Transverse colon (tissue), 4 donors: Measurements from ENCODE around the gene WNT4. TPM values are rescaled to one million over a fixed set of nuclear protein-coding genes. Genes with fewer than 3 reads are reported as not detected.

Source experiments
- DNase-seq: peaks from one replicate; pipeline ENCODE4 v3.0.0-alpha.2; 2019
- H3K27ac ChIP-seq, 4 donors: fragments of 200-600 bp; sonication (generic); 2 replicates each; pipeline ENCODE4 v1.5.1; 2016 to 2018; ENCODE audit warnings: inconsistent platforms in 4 of 4
- H3K27me3 ChIP-seq: fragments of 200-600 bp; sonication (generic); 2 replicates; pipeline ENCODE4 v1.5.1; 2017; ENCODE audit warnings: inconsistent platforms
- H3K36me3 ChIP-seq, 4 donors: fragments of 200-600 bp; sonication (generic); 2 replicates each; pipeline ENCODE4 v1.5.1; 2017 to 2019; ENCODE audit warnings: inconsistent platforms in 4 of 4
- H3K4me1 ChIP-seq, 4 donors: fragments of 200-600 bp; sonication (generic); 2 replicates each; pipeline ENCODE4 v1.5.1; 2017 to 2020; ENCODE audit warnings: inconsistent platforms in 4 of 4
- H3K4me3 ChIP-seq, 4 donors: fragments of 200-600 bp; sonication (generic); 1 replicate in 1 of 4; 2 replicates in 3 of 4; pipeline versions ENCODE4 v1.5.1 to v1.6.1; 2017 to 2019; ENCODE audit warnings: inconsistent platforms in 4 of 4
- H3K9me3 ChIP-seq, 2 donors: fragments of 200-600 bp; sonication (generic); 2 replicates each; pipeline ENCODE4 v1.5.1; 2017 to 2019; ENCODE audit warnings: inconsistent platforms in 2 of 2
- EP300 ChIP-seq: sonication (generic); formaldehyde crosslinking; IDR thresholded peaks from one replicate; pipeline ENCODE4 v1.6.1; 2017; ENCODE audit warnings: antibody characterized with exemption, low read depth
- POLR2A ChIP-seq: fragments of 450-650 bp; IDR thresholded peaks from one replicate; pipeline ENCODE4 v1.6.1; 2016; ENCODE audit warnings: antibody characterized with exemption, mild to moderate bottlenecking, moderate library complexity
- POLR2AphosphoS5 ChIP-seq, 3 donors: sonication (generic); formaldehyde crosslinking; IDR thresholded peaks; one replicate each; pipeline ENCODE4 v1.6.1; 2016; ENCODE audit warnings: antibody characterized with exemption in 3 of 3
- WGBS, 2 donors: methylation state at CpG; one replicate each; pipeline ENCODE4 v1.1.5; 2018; ENCODE audit warnings: low coverage in 1 of 2; 5-methylcytosine and 5-hydroxymethylcytosine counted together
- in situ Hi-C, 4 donors: fragments of 200-750 bp; cut with MboI; loops; one replicate each; pipeline versions ENCODE4 v1.15.0 to v1.15.1; 2017; ENCODE audit warnings: low sequenced_read_pairs in 3 of 4, low pct_ligation_motif_present in 1 of 4, low pct_unique_long_range_greater_than_20kb in 1 of 4
- intact Hi-C: fragments of 100-400 bp; cut with DNase I; formaldehyde crosslinking; loops from one replicate; pipeline ENCODE4 v1.15.1; 2023; ENCODE audit warnings: low total_unique reads
- total RNA-seq, 4 donors: library from RNA; depleted of rRNA; stranded (reverse); fragments of >200 nt; gene quantifications; one replicate each; pipeline ENCODE4 v1.1.0, GENCODE V29; 2016
- TF ChIP-seq, protein P1 (sequence below), 5 experiments: fragments of 200-600 bp in 3 of 5; fragments of 450-650 bp in 2 of 5; sonication (generic) in 3 of 5; IDR thresholded peaks; 1 replicate in 2 of 5; 2 replicates in 3 of 5; pipeline ENCODE4 v1.5.1; 2016 to 2017; ENCODE audit warnings: antibody characterized with exemption in 5 of 5, inconsistent platforms in 3 of 5, mild to moderate bottlenecking in 2 of 5, moderate library complexity in 1 of 5

The WNT4 gene
- total RNA-seq, 4 donors from 2014 or later: 0.82 to 3.0 (median 2.1) TPM; not detected in 1

DNA sequence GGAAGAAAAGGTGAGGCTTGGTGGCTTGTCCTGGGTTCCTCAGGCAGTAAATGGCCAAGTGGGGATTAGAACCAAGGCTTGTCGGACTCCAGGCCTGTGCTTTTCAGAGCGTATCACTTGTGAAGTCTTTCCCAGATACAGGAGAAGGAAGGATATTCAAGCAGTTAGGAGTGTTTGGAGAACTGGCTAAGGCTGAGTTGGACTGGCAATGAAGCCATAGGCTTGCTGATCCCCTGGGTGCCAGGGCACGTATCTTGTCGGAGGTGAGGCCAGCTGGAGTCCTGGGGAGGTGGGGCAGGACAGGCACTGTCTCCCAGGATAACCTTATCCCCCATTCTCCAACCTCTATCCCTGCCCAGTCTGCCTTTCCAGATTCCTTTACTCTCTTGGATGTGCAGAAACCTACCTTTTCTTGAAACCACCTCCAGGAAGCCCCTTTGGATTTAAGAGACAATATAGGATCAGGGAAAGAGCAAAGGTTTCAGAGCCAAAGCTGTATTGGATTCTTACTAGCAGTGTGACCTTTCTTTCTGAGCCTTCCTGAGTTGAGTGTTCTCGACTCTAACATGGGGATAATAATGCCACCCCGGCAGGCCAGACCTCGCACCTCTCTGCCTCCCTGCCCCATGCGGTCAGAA lies 18.2 kb downstream of the WNT4 start:
- Histone ChIP-seq H3K27me3 (no peaks in the 10 kb centered on the region), H3K9me3 (no peaks in the 10 kb centered on the region), H3K4me3 (no peak overlapping the region), H3K27ac (no peak overlapping the region), H3K36me3 (no peaks in the 10 kb centered on the region), H3K4me1 (no peaks in the 10 kb centered on the region)
- TF ChIP-seq POLR2A (no peak), EP300 (no peak), POLR2AphosphoS5 (IDR thresholded peaks at IDR 0.05) (no peak)
- TF ChIP-seq, protein P1, sequence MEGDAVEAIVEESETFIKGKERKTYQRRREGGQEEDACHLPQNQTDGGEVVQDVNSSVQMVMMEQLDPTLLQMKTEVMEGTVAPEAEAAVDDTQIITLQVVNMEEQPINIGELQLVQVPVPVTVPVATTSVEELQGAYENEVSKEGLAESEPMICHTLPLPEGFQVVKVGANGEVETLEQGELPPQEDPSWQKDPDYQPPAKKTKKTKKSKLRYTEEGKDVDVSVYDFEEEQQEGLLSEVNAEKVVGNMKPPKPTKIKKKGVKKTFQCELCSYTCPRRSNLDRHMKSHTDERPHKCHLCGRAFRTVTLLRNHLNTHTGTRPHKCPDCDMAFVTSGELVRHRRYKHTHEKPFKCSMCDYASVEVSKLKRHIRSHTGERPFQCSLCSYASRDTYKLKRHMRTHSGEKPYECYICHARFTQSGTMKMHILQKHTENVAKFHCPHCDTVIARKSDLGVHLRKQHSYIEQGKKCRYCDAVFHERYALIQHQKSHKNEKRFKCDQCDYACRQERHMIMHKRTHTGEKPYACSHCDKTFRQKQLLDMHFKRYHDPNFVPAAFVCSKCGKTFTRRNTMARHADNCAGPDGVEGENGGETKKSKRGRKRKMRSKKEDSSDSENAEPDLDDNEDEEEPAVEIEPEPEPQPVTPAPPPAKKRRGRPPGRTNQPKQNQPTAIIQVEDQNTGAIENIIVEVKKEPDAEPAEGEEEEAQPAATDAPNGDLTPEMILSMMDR (IDR thresholded peaks at IDR 0.05): no peak
- in situ Hi-C loops (loop anchor here in 2 of 4 donors (25.0 kb wide), 2 partner anchors 288 to 513 kb away; partner anchors contain the start of genes C1QA (in 2 of the 2) and C1QC (in 2 of the 2)), intact Hi-C loops (no loop called here)
- WGBS, 2 donors: 93% methylated on average over 8 of the region's 8 CpGs; no CpG with 5 or more reads in 1 of the 2 donors
- DNase-seq: no peak

DNA sequence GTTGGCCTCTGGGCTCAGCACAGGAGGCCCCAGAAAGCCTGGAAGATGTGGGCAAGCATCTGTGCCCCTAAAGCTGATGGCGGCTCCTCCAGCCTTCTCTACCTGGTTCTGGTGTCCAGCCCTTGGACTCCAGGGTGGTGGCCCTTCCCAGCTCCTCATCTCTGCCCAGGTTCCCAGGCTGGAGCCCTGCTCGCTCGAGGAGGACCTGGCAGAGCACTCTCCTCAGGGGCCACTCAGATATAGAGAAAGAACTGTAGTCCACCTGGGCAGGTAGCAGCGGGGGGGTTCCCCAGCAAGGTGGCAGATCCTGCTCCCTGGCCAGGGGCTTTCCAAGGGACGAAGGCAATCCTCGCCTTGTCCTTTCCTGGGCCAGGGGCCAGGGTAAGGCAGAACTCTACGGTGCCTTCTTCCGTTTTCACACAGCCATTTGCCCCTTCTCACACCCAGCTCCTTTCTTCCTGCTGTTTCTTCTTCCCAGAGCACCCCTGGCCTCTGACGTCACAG lies 18.9 kb downstream of the WNT4 start:
- 83 to 90% methylated on average over 2 to 9 of the region's 9 CpGs for WGBS, 2 donors
- no peak overlapping the region for H3K27ac ChIP-seq
- TF ChIP-seq POLR2AphosphoS5 (IDR thresholded peaks at IDR 0.05) (no peak), EP300 (no peak), POLR2A (no peak)
- TF ChIP-seq, protein P1 (IDR thresholded peaks at IDR 0.05): no peak
- no peaks in the 10 kb centered on the region for H3K27me3 ChIP-seq
- in situ Hi-C loops: no loop called here
- DNase-seq: no peak
- no peak overlapping the region for H3K4me3 ChIP-seq
- intact Hi-C loops: no loop called here
- H3K36me3 ChIP-seq: no peaks in the 10 kb centered on the region
- no peaks in the 10 kb centered on the region for H3K4me1 ChIP-seq
- no peaks in the 10 kb centered on the region for H3K9me3 ChIP-seq

DNA sequence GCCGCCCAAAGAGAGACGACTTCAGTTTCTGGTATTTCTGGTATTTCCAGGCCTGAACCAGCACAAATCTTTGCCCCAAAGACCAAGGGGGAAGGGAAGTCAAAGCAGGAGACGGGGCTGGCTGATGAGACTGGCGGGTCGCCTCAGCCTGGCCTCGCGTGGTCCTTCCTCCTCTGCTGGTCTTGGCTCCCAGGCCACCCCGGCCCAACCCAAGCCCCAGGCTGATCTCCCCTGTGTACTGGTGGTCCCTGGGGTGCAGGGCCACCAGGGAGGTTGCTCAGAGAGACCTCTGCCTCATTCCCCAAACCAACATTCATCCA lies 19.9 kb downstream of the WNT4 start:
- intact Hi-C loops (no loop called here), in situ Hi-C loops (no loop called here)
- Histone ChIP-seq H3K9me3 (no peaks in the 10 kb centered on the region), H3K27ac (no peak overlapping the region), H3K36me3 (no peaks in the 10 kb centered on the region), H3K4me1 (peaks cover 0 to 1% (median 0%) of the 10 kb centered on the region in 4 donors), H3K27me3 (no peaks in the 10 kb centered on the region), H3K4me3 (no peak overlapping the region)
- TF ChIP-seq, protein P1 (IDR thresholded peaks at IDR 0.05): no peak
- TF ChIP-seq EP300 (no peak), POLR2AphosphoS5 (IDR thresholded peaks at IDR 0.05) (no peak)
- no peak for DNase-seq
- WGBS, 2 donors: 89% methylated on average over 8 of the region's 8 CpGs; no CpG with 5 or more reads in 1 of the 2 donors

DNA sequence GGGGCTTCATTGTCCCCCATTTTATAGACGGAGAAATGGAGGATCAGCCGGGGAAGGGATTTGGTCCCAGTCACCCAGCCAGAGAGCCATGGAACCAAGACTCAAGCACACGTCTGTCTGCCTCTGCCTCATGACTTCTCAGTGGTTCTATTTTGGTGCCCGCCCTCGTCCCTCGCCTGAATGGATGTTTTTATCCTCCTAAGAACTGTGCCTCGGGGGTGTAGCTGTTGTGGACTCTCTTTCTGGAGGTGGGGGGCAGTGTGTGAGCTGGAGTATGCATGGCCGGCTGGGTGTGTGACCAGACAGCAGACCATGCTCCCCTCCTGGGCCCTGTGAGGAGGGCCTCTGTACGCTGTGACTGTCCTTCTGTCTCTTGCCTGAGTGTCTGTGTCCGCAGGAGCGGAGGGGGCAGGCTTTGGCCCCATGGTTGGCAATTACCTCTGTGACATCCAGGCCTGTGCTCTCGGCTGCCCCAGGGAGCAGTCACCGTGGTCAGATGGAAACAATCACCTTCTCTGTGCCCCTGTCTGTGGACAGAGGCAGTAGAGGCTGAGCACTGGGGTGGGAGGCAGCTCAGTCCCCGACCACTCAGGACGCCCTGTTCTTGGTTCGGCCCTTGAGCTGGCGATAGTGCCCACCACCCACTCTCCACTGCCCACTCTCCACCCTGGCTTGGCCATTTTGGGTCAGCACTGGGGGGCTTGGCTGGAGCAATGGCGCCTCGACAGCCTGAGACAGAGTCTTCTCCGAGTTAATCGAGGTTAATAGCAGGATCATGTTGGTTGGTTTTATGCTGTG lies 20.4 kb downstream of the WNT4 start:
- Histone ChIP-seq H3K4me3 (no peak overlapping the region), H3K27ac (no peak overlapping the region), H3K36me3 (no peaks in the 10 kb centered on the region), H3K4me1 (peaks cover 0 to 7% (median 3%) of the 10 kb centered on the region in 4 donors), H3K9me3 (no peaks in the 10 kb centered on the region), H3K27me3 (no peaks in the 10 kb centered on the region)
- in situ Hi-C loops: no loop called here
- intact Hi-C loops: no loop called here
- 91 to 100% methylated on average over 1 to 20 of the region's 21 CpGs for WGBS, 2 donors
- DNase-seq: no peak
- no peak for TF ChIP-seq EP300
- TF ChIP-seq, protein P1 (IDR thresholded peaks at IDR 0.05): no peak
- no peak for TF ChIP-seq POLR2A
- TF ChIP-seq POLR2AphosphoS5 (IDR thresholded peaks at IDR 0.05): no peak
